T-helper 1 cell treated with Interleukin-12 subunit alpha and Interleukin-12 subunit beta and Interleukin-4 antibody, amounts not matched to agents 30 μg/mL and 1 μg/mL, for 36 hours (primary cell): ENCODE results near the gene PARN.
"Not testable (repeated sequence)": the region's sequence is repeated elsewhere in the genome, so short reads cannot be mapped to it uniquely, and the experiment has no call there.

ENCODE experiments used
- H3K27ac Mint-ChIP-seq: one replicate; pipeline ENCODE4 v1.8.0; 2021; ENCODE audit warnings: mild to moderate bottlenecking, mixed read lengths
- H3K27me3 Mint-ChIP-seq: one replicate; pipeline ENCODE4 v1.8.0; 2021; ENCODE audit warnings: low read depth, mixed read lengths
- H3K36me3 Mint-ChIP-seq: one replicate; pipeline ENCODE4 v1.8.0; 2021; ENCODE audit warnings: low read depth, mixed read lengths
- H3K4me1 Mint-ChIP-seq: one replicate; pipeline ENCODE4 v1.8.0; 2021; ENCODE audit warnings: low read depth, mixed read lengths
- H3K4me3 Mint-ChIP-seq: one replicate; pipeline ENCODE4 v1.8.0; 2021; ENCODE audit warnings: mild to moderate bottlenecking, moderate library complexity, mixed read lengths
- H3K9me3 Mint-ChIP-seq: one replicate; pipeline ENCODE4 v1.8.0; 2021; ENCODE audit warnings: mixed read lengths

The PARN gene

DNA sequence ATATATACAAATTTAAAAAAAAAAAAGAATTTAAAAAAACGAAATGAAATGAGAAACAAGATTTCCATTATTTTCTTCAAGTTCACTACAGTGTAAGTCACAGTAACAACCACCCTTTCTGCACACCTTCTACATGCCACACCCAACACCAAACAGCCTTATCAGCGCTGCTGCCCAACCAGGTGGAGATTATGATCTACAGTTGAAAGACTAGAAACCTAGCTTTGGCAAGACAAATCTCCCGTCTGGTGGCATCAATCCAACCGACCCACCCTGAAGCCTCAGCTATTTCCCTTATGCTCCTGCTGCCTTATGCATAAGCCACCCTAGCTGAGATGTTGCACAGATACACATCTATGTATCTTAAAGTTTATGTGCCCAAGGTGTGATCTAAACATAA is 60.8 kb downstream of the PARN start:
- Mint-ChIP-seq H3K27me3 (no peaks in the 10 kb centered on the region), H3K4me1 (peaks cover 8% of the 10 kb centered on the region), H3K36me3 (peaks cover 10% of the 10 kb centered on the region), H3K9me3 (no peaks in the 10 kb centered on the region), H3K27ac (no peak overlapping the region), H3K4me3 (no peak overlapping the region)

DNA sequence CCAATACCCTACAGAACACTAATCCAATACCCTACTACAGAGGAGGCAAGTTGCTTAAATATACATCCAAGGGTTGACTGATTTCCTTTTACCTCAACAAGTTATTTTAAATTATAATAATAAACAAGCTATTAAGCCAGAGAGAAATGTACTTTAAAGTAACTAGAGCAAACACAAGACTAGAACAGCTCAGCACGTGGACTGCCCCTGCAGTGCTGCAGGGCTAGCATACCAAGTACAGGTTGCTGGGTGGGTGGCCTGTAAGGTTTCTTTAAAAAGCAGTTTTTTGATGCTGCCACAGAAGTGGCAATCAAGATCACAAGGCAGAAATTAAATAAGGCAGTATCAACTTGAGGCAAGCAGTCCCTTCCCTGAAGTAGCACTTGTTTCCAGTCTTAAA is 63.5 kb downstream of the PARN start:
- Mint-ChIP-seq H3K4me1 (peaks cover 12% of the 10 kb centered on the region), H3K4me3 (no peak overlapping the region), H3K9me3 (no peaks in the 10 kb centered on the region), H3K27me3 (no peaks in the 10 kb centered on the region), H3K36me3 (peaks cover 5% of the 10 kb centered on the region), H3K27ac (no peak overlapping the region)

DNA sequence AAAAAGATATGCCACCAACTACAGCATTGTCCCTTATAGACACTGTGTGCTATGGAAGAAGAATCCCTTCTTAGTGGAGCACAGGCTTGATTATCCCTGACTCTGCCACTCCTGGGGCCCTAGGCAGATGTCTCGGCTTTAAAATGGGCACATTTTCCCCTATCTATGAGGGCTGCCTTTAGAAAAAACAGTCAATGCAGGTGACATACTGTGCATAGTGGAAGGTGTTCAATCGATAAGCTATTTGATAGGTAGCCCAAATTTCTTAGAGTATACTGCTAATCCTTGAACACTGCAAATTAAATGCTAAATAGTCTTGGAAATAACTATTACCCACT is 64.4 kb downstream of the PARN start:
- Mint-ChIP-seq H3K4me1 (peaks cover 12% of the 10 kb centered on the region), H3K36me3 (peaks cover 5% of the 10 kb centered on the region), H3K27me3 (no peaks in the 10 kb centered on the region), H3K9me3 (no peaks in the 10 kb centered on the region), H3K4me3 (no peak overlapping the region), H3K27ac (no peak overlapping the region)

DNA sequence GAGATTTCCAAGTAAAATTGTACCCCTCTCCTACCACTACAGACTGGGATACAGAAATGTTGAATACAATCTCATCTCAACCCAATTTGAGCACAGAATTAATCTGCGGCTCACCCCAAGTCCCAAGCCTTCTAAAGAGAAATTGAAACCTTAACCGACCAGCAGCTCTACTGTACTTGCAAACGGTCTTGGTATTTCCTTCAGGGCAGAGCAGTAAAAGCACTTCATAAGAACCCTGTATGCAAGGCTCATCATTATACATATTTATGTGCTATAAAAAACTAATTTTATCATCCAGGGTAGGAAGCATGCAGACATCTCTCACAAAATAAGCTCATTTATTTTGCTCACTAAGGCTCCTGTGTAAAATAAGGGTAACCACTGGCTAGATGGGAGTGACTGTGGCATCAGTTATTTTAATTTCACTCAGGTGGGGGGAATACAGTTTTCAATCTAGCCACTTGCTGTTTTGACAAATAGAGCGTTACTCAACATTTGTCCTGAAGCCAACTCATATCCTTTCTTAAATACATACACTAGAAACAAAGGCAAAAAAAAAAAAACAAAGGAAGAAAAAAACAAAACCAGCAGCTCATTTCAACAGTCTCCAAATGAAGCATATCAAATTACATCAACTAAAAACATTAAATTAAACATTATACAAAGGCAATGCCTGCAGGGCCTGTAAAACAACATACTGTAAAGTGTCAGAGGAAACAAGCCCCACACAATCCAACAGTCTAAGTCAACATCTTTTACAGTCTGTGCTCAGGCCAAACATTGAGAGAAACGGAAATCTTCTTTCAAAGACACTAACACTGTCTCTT is 65.0 kb downstream of the PARN start:
- Mint-ChIP-seq H3K9me3 (no peaks in the 10 kb centered on the region), H3K4me1 (peaks cover 12% of the 10 kb centered on the region), H3K36me3 (peaks cover 5% of the 10 kb centered on the region), H3K27ac (no peak overlapping the region), H3K4me3 (no peak overlapping the region), H3K27me3 (no peaks in the 10 kb centered on the region)

DNA sequence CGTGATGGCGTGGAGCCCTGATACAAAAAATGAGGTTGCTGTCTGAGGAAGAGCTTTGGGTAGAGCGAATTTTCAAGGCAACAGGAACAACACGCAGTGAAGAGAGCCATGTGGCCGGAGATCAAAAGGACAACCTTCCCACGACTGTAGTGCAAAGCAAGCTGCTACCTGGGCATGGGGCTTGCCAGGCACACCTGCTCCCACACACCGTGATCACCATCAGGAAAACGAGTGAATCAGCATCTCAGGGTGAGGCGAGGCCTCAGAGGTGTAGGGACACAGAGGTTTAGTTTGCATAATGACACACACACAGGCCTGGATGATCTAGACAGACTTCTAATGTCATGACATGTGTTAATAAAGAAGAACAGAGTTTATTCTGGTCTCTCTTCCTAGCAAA is 65.7 kb downstream of the PARN start:
- H3K4me1 Mint-ChIP-seq: peaks cover 12% of the 10 kb centered on the region
- H3K4me3 Mint-ChIP-seq: no peak overlapping the region
- peaks cover 5% of the 10 kb centered on the region for H3K36me3 Mint-ChIP-seq
- H3K27ac Mint-ChIP-seq: no peak overlapping the region
- no peaks in the 10 kb centered on the region for H3K27me3 Mint-ChIP-seq
- no peaks in the 10 kb centered on the region for H3K9me3 Mint-ChIP-seq

DNA sequence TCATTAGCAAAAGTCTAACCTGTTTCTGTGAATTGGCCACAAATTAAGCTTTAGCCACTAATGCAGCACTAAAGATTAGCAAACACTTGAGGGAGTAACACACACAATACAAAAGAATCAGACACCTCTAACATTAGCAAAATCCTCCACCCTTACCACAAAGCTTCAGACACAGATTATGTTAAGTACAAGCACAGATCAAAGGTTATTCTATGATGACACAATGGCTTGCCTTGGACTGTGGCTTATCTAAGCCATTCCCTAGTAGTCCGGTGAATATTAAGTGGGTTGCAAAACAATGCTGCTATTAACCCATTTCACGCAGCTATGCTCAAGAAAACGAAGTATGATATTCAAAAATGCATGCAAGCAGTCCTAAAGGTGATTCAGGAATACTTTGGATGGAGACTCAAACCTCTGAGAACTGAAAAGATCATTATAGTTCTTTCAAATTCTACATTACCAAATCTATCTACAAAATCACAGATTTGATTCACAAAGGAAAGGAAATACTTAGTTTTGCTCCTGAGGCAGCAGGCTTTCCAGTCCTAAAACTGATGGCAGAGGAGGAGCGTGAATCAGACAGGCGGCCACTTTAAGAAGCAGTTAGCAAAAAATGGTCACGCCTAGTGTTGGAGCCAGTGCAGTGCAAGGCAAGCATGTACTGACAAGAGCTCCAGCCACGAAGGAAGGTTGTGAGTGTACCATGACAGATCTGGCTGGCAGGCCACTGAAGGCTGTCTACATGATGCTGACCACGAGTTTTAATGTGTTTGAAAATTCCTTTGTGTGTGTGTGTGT is 67.2 kb downstream of the PARN start:
- H3K9me3 Mint-ChIP-seq: no peaks in the 10 kb centered on the region
- peaks cover 12% of the 10 kb centered on the region for H3K4me1 Mint-ChIP-seq
- peaks cover 5% of the 10 kb centered on the region for H3K36me3 Mint-ChIP-seq
- no peak overlapping the region for H3K4me3 Mint-ChIP-seq
- no peak overlapping the region for H3K27ac Mint-ChIP-seq
- H3K27me3 Mint-ChIP-seq: no peaks in the 10 kb centered on the region

DNA sequence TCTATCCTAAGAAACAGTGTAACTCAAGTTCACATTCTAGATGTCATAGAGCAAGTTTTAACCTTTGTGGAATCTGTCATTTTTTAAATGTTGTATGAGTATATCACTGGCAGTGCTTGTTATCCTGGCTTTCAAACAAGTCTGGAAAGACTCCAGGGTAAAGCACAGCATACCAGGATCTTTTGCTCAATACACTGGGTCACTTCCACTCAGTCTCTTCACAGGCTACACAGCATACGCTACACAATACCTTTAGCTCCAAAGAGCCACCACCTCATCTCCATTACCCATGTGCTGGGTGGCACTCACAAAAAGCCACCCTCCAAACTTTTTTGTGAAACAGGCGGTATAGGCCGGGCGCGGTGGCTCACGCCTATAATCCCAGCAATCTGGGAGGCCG is 69.5 kb downstream of the PARN start:
- H3K27me3 Mint-ChIP-seq: no peaks in the 10 kb centered on the region
- H3K4me3 Mint-ChIP-seq: no peak overlapping the region
- H3K27ac Mint-ChIP-seq: no peak overlapping the region
- no peaks in the 10 kb centered on the region for H3K9me3 Mint-ChIP-seq
- peaks cover 12% of the 10 kb centered on the region for H3K4me1 Mint-ChIP-seq
- peaks cover 3% of the 10 kb centered on the region for H3K36me3 Mint-ChIP-seq

DNA sequence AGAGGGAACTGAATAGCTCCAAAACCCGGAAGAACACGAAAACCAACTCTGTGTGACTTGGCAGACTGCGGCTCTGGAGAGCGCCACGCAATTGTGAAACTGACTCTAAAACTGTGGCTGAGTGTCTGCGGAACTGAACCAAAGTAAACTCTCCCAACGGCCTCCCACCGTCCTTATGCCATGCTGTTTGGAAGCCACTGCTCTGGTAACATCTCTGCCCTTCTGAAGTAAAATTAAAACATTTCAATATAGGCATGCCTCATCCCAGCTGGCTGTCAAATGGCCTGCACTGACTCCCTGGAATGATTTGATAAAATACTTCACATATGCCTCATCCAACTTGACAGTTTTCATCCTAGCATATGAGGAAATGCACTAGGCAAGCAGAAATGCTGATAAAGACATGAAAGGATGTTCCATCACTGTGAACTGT is 70.2 kb downstream of the PARN start:
- Mint-ChIP-seq H3K27me3 (no peaks in the 10 kb centered on the region), H3K9me3 (no peaks in the 10 kb centered on the region), H3K4me1 (peaks cover 6% of the 10 kb centered on the region), H3K27ac (no peak overlapping the region), H3K4me3 (no peak overlapping the region), H3K36me3 (peaks cover 2% of the 10 kb centered on the region)

DNA sequence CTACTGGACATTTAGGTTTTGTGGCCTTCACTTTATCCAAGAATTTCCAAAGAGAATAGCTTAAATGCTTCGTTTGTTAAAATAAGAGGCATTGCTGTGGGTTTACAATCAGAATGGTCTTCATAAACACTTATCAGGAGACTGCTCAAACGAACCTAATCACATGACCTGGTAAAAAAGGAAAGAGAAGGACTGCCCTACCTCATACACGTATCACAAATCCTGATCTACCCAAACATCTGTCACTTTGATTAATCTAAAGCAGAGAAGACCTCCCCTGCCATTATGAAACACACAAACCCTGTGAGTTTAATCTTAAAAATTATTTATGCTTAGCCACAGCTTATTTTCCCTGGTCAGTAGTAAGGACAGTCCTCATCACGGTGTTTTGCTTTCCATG is 76.6 kb downstream of the PARN start:
- Mint-ChIP-seq H3K4me3 (no peak overlapping the region), H3K9me3 (no peaks in the 10 kb centered on the region), H3K27me3 (no peaks in the 10 kb centered on the region), H3K36me3 (peaks cover 13% of the 10 kb centered on the region), H3K27ac (no peak overlapping the region), H3K4me1 (peaks cover 1% of the 10 kb centered on the region)

DNA sequence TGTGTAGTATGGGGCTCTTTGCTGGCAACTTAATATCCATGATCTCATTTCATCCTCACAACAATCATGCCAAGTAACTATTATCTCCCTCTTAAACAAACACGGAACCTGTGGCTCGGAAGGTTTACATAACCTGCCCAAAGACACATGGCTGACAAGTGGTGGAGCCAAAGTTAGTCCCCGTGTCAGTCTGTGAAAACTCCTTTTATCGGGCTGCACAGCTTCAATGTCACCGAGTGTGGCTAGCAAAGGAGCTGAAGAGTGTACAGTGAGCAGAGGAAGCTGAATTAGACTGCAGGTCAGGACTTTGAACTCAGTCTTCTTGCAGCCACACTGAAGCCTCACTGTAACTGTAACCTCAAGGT is 80.3 kb downstream of the PARN start:
- Mint-ChIP-seq H3K4me1 (no peaks in the 10 kb centered on the region), H3K27ac (no peak overlapping the region), H3K4me3 (no peak overlapping the region), H3K36me3 (peaks cover 16% of the 10 kb centered on the region), H3K9me3 (no peaks in the 10 kb centered on the region), H3K27me3 (no peaks in the 10 kb centered on the region)

DNA sequence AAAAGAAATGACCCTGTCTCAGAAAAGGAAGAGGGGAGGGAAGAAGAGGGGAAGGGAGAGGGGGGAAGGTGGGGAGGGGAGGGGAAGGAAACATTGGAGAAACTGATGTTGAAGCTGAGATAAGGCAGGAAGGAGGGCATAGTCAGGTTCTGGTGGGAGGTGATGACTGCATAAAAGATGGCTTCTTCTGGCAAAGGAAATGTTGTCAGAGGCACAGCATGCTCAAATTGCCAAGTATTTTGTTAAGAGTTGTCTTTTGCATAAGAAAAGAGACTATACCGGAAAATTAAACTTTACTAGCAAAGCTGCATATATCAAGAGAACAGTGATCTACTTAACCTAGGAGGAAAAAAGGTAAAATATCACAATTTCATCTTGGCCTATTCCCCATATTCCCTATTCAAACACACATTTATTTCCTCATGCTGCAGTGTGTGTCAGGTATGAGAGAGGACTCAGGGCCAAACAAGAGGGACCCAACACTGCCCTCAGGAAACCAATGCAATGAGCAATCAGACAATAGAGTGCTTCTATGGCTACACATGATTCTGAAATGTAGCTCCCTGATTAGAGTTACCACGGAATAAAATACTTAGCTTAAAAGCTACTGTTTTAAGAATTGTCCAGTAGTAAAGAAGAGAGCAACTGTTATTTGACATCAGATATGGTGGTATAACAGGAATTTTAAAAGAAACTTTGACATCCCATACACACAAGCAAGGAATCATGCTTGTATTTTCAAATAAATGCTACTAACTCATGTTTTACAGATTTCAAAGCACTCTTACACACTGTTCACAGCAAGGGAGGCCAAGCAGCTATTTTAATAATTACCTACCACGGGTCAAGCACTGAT is 80.9 kb downstream of the PARN start:
- no peaks in the 10 kb centered on the region for H3K9me3 Mint-ChIP-seq
- peaks cover 17% of the 10 kb centered on the region for H3K36me3 Mint-ChIP-seq
- no peak overlapping the region for H3K4me3 Mint-ChIP-seq
- no peaks in the 10 kb centered on the region for H3K4me1 Mint-ChIP-seq
- H3K27me3 Mint-ChIP-seq: no peaks in the 10 kb centered on the region
- no peak overlapping the region for H3K27ac Mint-ChIP-seq

DNA sequence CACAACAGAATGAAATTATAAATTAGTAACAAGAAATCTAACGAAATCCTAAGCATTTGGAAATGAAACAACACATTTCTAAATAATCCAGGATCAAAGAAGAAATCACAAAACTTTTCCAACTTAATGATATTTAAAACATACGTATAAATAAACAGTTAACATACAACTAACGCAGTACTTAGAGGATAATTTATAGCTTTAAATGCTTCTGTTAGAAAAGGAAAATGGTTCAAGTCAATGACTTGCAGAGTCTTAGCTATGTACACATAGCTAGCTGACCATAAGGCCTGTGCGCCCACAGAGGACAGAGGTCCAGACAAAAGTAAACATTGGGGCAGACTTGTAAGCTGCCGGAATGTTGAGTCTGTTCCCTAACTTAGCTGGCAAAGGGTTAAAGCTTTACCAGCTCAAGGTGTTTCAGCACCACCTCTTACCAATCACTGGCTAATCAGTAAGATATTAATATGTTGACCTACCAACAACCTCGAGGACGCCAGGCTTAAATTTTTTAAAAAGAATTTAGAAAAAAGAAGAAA is 84.6 kb downstream of the PARN start:
- H3K27me3 Mint-ChIP-seq: no peaks in the 10 kb centered on the region
- peaks cover 14% of the 10 kb centered on the region for H3K9me3 Mint-ChIP-seq
- no peak overlapping the region for H3K27ac Mint-ChIP-seq
- peaks cover 28% of the 10 kb centered on the region for H3K36me3 Mint-ChIP-seq
- H3K4me1 Mint-ChIP-seq: no peaks in the 10 kb centered on the region
- no peak overlapping the region for H3K4me3 Mint-ChIP-seq

DNA sequence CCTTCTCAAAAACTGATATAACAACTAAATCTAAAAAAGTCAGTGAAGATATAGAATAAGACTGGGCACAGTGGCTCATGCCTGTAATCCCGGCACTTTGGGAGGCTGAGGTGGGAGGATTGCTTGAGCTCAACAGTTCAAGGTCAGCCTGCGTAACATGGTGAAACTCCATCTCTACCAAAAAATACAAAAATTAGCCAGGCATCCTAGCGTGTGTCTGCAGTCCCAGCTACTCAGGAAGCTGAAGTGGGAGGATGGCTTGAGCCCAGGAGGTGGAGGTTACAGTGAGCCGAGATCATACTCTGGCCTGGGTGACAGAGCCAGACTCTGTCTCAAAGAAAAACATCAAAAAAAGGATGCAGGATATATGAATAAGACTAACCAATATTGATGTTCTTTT is 85.2 kb downstream of the PARN start:
- not testable (repeated sequence) for H3K27ac Mint-ChIP-seq, H3K27me3 Mint-ChIP-seq, H3K4me1 Mint-ChIP-seq, H3K4me3 Mint-ChIP-seq
- Mint-ChIP-seq H3K9me3 (peaks cover 14% of the 10 kb centered on the region), H3K36me3 (peaks cover 28% of the 10 kb centered on the region)

DNA sequence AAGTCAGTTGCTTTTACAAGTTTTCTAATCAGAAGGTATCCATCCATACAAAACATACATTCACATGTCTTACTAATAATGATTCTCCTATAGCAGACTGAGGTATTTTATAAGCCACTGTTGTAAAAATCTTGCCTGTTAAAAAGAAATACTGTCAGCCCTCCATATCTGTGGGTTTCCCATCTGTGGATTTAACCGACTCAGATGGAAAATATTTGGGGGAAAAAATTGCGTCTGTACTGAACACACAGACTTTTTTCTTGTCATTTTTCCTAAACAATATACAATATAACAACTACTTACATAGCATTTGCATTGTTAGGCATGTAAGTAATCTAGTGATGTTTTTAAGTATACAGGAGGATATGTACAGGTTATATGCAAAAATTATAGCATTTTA is 90.4 kb downstream of the PARN start:
- peaks cover 14% of the 10 kb centered on the region for H3K9me3 Mint-ChIP-seq

More for the DNA sequence above, 90.4 kb downstream of the PARN start:
- H3K27me3 Mint-ChIP-seq: no peaks in the 10 kb centered on the region
- H3K36me3 Mint-ChIP-seq: peaks cover 25% of the 10 kb centered on the region
- H3K27ac Mint-ChIP-seq: no peak overlapping the region
- no peak overlapping the region for H3K4me3 Mint-ChIP-seq
- no peaks in the 10 kb centered on the region for H3K4me1 Mint-ChIP-seq
